GM08714 (cell line): Measurements from ENCODE around the gene ATXN3L.
"Not testable (repeated sequence)": the region's sequence is repeated elsewhere in the genome, so short reads cannot be mapped to it uniquely, and the experiment has no call there.

Experiments used
- H3K4me3 ChIP-seq: fragments of 200-500 bp; sonication (Bioruptor generic); 2 replicates; pipeline ENCODE4 v1.5.1; 2014; ENCODE audit warnings: mild to moderate bottlenecking, low read length, inconsistent platforms
- ZNF274 ChIP-seq: IDR thresholded peaks from 2 replicates; pipeline ENCODE4 v1.6.1; 2012; ENCODE audit warnings: mild to moderate bottlenecking, low read depth, low read length

Gene ATXN3L

DNA sequence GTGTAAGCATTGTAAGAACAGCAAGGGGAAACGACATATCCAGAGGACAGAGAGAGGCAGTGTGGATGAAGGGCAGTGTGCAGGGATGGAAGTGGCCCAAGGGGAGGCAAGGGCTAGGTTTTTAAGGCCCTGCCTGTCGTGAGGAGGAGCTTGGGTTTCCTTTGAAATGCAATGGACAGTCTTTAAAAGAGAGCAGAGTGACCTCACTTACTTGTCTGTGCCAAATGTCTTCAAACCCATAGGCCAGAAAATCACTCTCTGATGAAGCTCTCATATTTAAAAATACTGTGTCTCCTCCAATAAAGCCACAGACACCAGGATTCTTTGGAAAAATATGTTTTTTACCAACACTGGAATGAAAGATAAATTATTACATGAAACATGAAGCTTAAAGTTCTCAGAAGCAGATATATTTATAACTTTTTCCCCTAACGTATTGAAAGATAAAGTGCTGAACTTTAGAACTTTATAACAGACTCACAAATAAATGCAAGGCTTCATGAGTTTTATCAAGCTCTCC is 19.2 kb upstream of the ATXN3L start:
- TF ChIP-seq ZNF274 = no peak
- no peak overlapping the region for H3K4me3 ChIP-seq

DNA sequence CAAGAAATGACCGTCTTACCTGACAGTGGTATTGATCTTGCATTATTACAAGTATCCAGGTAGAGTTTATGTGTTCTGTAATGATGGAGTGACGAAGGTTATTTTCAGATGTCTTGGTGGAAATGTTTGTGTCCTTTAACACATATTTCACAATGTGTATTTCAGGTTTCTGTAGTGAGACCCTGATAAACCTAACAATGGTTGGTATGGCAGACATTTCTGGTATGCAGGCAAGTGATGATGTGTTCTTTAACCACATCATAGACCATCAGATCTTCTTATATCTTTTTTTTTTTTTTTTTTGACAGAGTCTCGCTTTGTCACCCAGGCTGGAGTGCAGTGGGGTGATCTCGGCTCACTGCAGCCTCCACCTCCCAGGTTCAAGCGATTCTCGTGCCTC is 14.6 kb upstream of the ATXN3L start:
- TF ChIP-seq ZNF274 = no peak
- H3K4me3 ChIP-seq = no peak overlapping the region

DNA sequence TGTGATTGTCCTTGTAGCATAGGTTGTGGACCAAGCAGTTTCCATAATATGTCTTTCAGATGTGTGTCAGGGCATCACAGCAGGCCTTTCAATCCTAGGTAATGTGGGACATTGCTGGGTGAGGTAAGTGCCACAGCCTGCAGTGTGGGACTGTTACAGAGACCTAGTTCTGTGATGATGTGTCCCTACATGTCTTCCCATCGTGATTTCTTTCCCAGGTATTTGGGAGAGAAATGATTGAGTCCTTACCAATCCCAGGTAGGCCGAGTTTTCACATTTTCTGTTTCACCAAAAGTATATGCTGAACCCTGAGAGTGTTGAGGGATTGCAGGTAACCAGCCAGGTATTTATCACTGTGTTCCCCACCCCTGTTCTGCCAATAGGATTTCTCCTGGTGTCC is 10.6 kb upstream of the ATXN3L start:
- no peak overlapping the region for H3K4me3 ChIP-seq
- no peak for TF ChIP-seq ZNF274

DNA sequence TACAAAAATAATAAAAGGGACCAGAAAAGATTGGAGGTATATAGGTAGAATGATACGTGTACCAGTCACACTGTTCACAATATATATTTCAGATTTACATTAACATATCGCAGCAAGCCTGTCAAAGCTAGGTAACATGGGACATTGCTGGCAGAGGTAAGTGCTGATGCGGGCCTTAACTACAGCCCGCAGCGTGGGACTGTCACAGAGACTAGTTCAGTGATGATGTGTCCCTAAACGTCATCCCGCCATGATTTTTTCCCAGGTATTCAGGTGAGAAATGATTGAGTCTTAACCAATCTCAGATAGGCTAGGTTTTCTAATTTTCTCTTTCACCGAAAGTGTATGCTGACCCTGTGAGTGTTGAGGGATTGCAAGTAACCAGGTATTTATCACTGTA is 7.8 kb upstream of the ATXN3L start:
- H3K4me3 ChIP-seq = no peak overlapping the region
- no peak for TF ChIP-seq ZNF274

DNA sequence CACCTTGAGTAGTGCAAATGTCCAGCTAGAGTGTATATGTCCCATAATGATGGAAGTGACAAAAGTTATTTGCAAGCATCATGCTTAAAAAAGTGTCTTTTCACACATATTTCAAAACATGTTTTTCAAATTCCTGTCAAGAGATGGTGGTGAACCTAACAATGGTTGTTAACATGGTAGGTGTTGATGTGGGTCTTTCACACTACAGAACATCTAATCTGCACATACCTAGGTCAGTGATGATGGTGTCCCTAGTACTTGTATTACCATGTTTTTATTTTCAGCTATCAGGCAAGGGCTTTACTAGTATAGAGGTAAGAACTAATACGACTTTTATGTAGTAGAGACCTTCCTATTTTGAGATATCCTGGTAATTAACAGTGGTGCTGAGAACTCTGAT is 3.4 kb upstream of the ATXN3L start:
- TF ChIP-seq ZNF274 = no peak
- H3K4me3 ChIP-seq = no peak overlapping the region

DNA sequence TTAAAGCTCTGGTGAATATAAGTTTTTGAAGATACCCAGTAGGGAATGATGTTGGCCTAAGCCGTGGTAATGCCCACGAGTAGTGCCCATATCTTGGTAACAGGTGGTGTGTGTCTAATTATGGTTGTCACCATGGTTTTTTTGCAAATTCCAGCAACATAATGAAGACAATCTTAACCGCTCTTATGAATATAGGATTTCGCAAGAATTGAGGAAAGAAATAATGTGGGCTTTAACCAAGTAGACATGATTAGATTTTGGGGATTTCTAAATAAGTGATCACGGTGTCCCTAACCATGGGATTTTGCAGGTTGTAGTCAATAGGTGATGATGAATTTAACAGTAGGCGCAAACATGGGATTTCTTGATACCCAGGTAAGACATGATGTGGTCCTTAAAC is 2.5 kb downstream of the ATXN3L start:
- H3K4me3 ChIP-seq = no peak overlapping the region
- no peak for TF ChIP-seq ZNF274

DNA sequence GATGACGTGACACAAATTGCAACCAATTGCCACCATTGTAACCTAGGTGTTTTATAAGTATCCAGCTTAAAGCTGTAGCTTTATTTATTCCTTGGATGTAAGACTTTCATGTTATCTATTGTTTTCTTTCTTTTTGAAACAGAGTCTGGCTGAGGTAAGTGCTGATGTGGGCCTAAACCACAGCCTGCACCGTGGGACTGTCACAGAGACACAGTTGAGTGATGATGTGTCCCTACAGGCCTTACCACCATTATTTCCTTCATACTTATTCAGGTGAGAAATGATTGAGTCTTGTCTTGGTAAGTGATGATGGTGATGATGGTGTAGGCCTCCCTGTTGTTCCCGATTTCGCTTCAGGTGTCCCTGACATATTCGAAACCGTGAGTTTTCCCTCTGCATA is 8.3 kb downstream of the ATXN3L start:
- TF ChIP-seq ZNF274 = no peak
- H3K4me3 ChIP-seq = no peak overlapping the region

DNA sequence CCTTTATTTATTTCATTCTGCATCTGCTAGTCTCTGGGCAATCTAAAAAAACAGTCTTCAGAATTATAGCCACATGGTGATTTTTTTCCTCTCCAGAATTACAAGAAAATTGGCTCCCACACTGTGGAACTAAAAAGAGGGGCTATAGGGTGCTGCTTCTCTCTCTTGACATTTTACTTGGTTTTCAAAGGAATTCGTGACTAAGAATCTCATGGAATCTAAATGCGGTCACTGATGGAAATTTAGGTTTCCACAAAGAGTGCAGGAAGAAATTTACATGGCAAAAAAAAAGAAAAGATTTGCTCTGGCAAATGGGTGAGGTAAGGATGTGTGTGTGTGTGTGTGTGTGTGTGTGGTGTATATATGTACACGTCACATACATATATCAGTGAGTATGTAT is 10.2 kb downstream of the ATXN3L start:
- no peak for TF ChIP-seq ZNF274

DNA sequence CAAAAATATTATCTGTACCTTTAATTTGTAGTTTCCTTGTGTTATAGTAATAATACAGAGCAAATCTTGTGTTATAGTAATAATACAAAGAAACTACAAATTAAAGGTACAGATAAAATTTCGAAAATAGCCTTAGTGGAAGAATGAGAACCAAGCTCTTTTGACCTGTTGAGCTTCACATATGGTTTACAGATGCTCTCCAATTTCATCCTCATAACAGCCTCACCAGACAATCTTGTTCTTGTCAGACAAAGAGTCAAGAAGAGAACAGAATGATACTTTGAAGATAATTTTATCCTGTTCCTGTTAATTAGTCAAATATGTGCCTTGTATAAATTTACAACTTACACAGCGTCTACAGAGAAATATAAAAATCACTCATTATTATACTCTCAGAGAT is 12.8 kb downstream of the ATXN3L start:
- H3K4me3 ChIP-seq = no peak overlapping the region
- TF ChIP-seq ZNF274 = no peak

More for the DNA sequence above, 10.2 kb downstream of the ATXN3L start:
- H3K4me3 ChIP-seq = no peak overlapping the region

DNA sequence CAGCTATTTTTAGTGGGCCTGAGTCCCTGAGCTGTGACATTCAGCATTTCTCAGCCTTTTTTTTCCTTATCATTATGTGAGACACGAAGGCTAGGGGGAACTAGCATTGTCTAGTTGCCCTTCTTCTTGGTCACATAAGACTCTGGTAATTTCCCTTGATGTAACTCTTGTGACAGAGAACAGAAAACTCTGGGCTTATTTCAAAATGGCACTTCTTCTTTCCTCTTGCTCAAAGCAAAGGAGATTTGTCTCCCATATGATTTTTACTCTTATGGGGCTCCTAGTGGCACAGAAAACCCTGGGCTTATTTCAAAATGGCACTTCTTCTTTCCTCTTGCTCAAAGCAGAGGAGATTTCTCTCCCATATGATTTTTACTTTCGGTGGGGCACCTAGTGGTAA is 14.7 kb downstream of the ATXN3L start:
- TF ChIP-seq ZNF274 = no peak
- H3K4me3 ChIP-seq = no peak overlapping the region

DNA sequence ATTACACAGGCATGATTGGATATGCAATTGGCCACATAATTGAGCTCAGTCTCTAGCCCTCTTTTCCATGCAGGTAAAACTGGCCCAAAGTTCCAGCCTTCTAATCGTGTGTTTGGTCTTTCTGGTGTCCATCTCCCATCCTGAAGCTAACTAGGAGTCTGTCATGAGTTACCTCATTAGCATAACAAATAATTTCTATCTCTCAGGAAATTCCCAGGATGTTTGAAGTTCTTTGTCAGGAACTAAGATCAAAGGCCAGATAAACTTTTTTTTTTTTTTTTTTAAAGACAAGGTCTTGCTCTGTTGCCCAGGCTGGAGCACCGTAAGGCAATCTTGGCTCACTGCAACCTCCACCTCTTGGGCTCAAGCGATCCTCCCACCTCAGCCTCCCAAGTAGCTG is 15.8 kb downstream of the ATXN3L start:
- H3K4me3 ChIP-seq = no peak overlapping the region
- no peak for TF ChIP-seq ZNF274

DNA sequence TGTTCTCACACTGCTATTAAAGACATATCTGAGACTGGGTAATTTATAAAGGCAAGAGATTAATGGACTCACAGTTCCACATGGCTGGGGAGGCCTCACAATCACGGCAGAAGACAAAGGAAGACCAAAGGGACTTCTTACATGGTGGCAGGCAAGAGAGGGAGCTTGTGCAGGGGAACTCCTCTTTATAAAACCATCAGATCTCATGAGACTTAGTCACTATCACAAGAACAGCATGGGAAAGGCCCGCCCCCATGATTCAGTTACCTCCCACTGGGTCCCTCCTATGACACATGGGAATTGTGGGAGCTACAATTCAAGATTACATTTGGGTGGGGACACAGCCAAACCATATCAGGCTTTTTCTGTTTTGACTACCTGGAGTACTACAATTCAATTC is 16.6 kb downstream of the ATXN3L start:
- H3K4me3 ChIP-seq = not testable (repeated sequence)

DNA sequence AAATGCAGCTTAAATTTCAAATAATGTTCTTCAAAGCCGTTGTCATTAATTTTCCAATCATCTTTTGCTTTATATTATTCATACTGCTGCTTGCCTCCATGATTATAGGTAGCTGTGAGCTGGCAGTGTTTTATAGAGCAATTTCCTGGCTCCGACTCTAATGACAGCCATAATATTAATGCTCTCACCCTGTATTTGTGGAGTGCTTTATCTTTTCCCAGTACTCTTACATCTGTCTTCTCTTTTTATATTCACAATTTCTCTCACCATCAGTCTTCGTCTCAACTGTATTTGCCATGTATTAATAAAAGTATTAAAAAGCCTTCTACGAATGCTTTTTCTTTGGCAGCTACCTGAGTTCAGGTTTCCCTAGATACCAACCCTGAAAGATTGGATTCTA is 21.0 kb downstream of the ATXN3L start:
- TF ChIP-seq ZNF274 = no peak
- no peak overlapping the region for H3K4me3 ChIP-seq

DNA sequence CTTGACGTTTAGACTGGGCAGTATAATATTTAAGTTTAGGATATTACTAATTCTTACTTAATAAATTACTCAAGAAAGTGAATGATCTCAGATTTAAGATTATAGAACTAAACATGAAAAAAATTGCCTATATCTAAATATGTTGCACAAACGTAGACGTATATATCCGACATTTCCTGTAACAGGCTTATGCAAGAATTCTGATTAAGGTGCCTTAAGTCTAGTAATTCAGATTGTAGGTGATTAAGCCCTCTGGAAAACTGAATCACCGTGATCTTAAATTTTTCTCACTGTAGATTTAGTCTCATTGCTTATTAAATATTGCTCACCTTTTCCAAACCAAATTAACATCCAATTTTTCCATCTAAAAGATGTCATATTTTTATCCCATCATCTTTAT is 24.0 kb downstream of the ATXN3L start:
- no peak for TF ChIP-seq ZNF274
- H3K4me3 ChIP-seq = no peak overlapping the region

DNA sequence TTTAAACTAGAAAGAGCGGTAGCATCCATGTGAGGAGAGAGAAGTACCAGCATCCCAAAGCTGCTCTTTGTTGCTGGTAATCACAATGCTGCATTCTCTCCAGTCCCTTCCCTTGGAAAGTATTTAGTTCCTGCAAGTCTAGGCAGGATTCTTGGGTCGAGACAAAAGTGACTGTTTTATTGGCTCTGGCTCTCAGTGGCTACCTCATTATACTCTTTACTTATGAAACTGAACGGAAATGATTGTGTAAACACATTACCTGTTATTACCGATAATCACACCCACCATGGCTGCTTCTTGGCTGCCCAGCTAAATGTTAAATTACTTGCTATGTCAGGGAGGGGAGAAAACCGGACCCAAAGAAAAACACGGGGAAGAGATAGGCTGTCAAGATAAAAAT is 26.2 kb downstream of the ATXN3L start:
- TF ChIP-seq ZNF274 = no peak
- H3K4me3 ChIP-seq = no peak overlapping the region

DNA sequence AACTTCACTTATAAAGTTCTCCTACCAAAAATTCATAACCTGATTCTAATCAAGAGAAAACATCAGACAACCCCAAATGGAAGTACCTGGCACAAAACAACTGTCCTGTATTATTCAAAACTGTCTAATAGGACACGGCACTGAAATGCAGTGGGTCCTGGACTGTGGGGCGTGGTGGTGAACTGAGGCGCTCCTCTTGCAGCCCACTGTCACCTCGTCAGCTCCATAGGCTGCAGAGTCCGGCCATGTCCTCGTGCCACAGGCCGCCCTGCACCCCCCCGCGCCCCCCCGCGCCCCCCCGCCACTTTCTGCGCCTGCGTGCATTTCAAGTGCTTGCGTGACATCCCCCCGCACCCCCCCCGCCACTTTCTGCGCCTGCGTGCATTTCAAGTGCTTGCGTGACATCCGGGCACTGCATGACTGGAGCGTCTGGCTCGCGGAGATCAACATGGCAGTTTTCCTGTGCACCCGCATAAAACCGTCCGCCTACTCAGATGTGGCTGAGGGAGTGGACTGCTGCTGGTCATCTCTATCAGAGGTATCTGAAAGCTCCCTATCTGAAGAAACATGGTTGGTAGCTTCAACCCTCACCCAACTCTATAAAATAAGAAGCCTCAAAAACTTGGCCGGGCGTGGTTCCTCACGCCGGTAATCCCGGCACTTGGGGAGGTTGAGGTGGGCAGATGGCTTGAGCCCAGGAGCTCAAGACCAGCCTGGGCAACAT is 28.8 kb downstream of the ATXN3L start:
- no peak for TF ChIP-seq ZNF274
- H3K4me3 ChIP-seq = no peak overlapping the region
